GM12874 (cell line): Measurements from ENCODE around the gene NMNAT2.

Source experiments
- CTCF ChIP-seq: IDR thresholded peaks from 2 replicates; pipeline ENCODE4 v1.5.1; 2011; ENCODE audit warnings: low read depth, mild to moderate bottlenecking, control low read depth, low read length, moderate library complexity; ENCODE audit not compliant: insufficient read depth

Gene NMNAT2

GRCh38 chr1:183417772-183418491 lies at the start of gene NMNAT2:
Gene NMNAT2 (minus strand): TSS chr1:183418380. CDS start chr1:183418267, 113 bp downstream.
- no peak for TF ChIP-seq CTCF

- TF ChIP-seq CTCF, result no peak
Measured at GRCh38 chr1:183467687-183468086, 49.5 kb upstream of the NMNAT2 start.

- TF ChIP-seq CTCF, result no peak
Measured at GRCh38 chr1:183466781-183467180, 48.6 kb upstream of the NMNAT2 start.

- no peak for TF ChIP-seq CTCF
Measured at GRCh38 chr1:183463566-183463965, 45.4 kb upstream of the NMNAT2 start.

GRCh38 chr1:183461350-183461749 lies 43.2 kb upstream of the NMNAT2 start:
- TF ChIP-seq CTCF, result no peak

GRCh38 chr1:183460596-183460995 lies 42.4 kb upstream of the NMNAT2 start:
- TF ChIP-seq CTCF, result no peak

- no peak for TF ChIP-seq CTCF
Measured at GRCh38 chr1:183457449-183457848, 39.3 kb upstream of the NMNAT2 start.
